HepG2 (cell line): ENCODE results near the gene ISLR2. TPM values are rescaled to one million over a fixed set of nuclear protein-coding genes. Genes with fewer than 3 reads are reported as not detected.

Source experiments
- ATAC-seq: fragments of 200-7000 bp; cut with Tn5 transposase; 3 replicates; pipeline ENCODE4 v1.9.1; 2020; ENCODE audit warnings: mild to moderate bottlenecking, moderate library complexity
- BruUV-seq: library from RNA; stranded (reverse); fragments of 400-500 nt; replicated peaks from 2 replicates; lab custom pipeline; 2021; lab: Mats Ljungman, UMichigan
- CTCF ChIA-PET: fragments of 300-600 bp; formaldehyde crosslinking; extraction: SDS; loops from one replicate; lab custom pipeline; 2021; ENCODE audit warnings: low total read pairs, inconsistent platforms, low intra/inter-chr PET ratio; lab: Yijun Ruan, JAX
- POLR2A ChIA-PET: fragments of 350-600 bp; sonication (Branson Sonifier 250); formaldehyde crosslinking; loops from one replicate; lab custom pipeline; 2020; ENCODE audit warnings: antibody characterized with exemption, inconsistent platforms; lab: Yijun Ruan, JAX
- DNase-seq: peaks from one replicate; pipeline ENCODE4 v3.0.0-alpha.2; 2015; ENCODE audit warnings: low spot score
- FAIRE-seq: peaks from 3 replicates; lab custom pipeline; 2011; peaks lifted over from hg19 to GRCh38; lab: Jason Lieb, UNC
- H2AFZ ChIP-seq: one replicate; pipeline ENCODE4 v1.6.1; 2011; ENCODE audit warnings: low read length, inconsistent platforms
- H3K27ac ChIP-seq: fragments of 300-600 bp; 3 replicates; pipeline ENCODE4 v1.8.0; 2011; ENCODE audit warnings: mixed run types, mild to moderate bottlenecking, mixed read lengths, low read length, inconsistent platforms; ENCODE audit not compliant: insufficient read depth; ENCODE audit errors: extremely low read length
- H3K27me3 ChIP-seq, 2 experiments: fragments of 200-600 bp in 1 of 2; 2 replicates in 1 of 2; 3 replicates in 1 of 2; pipeline versions ENCODE4 v1.6.0 to v1.8.0; 2011; ENCODE audit warnings: low read length in 2 of 2, mild to moderate bottlenecking in 2 of 2, moderate library complexity in 2 of 2, inconsistent platforms in 1 of 2; ENCODE audit not compliant: insufficient read depth in 2 of 2, control insufficient read depth in 1 of 2
- H3K36me3 ChIP-seq, 2 experiments: fragments of 200-600 bp in 1 of 2; replicated peaks in 1 of 2; 2 replicates in 1 of 2; 3 replicates in 1 of 2; pipeline versions ENCODE4 v1.5.1 to v1.8.0; 2011; ENCODE audit warnings: low read length in 2 of 2, inconsistent platforms in 1 of 2; ENCODE audit not compliant: insufficient read depth in 2 of 2, control insufficient read depth in 1 of 2
- H3K4me1 ChIP-seq: 2 replicates; pipeline ENCODE4 v1.5.1; 2012; ENCODE audit warnings: low read length, inconsistent platforms; ENCODE audit not compliant: insufficient read depth
- H3K4me2 ChIP-seq: 2 replicates; pipeline ENCODE4 v1.6.0; 2011; ENCODE audit warnings: low read depth, low read length, inconsistent platforms
- H3K4me3 ChIP-seq, 3 experiments: fragments of 200-600 bp in 1 of 3; sonication (generic), shearing (Covaris generic) in 1 of 3; replicated peaks in 1 of 3; 2 replicates each; pipeline ENCODE4 v1.5.1; 2011 to 2016; ENCODE audit warnings: low read length in 3 of 3, inconsistent platforms in 2 of 3, low read depth in 2 of 3, mild to moderate bottlenecking in 2 of 3, control low read depth in 1 of 3, mixed read lengths in 1 of 3; ENCODE audit not compliant: insufficient read depth in 1 of 3
- H3K79me2 ChIP-seq: one replicate; pipeline ENCODE4 v1.6.1; 2011; ENCODE audit warnings: low read length, inconsistent platforms; ENCODE audit not compliant: insufficient read depth
- H3K9ac ChIP-seq: 2 replicates; pipeline ENCODE4 v1.6.0; 2011; ENCODE audit warnings: mild to moderate bottlenecking, low read depth, low read length, inconsistent platforms; ENCODE audit not compliant: insufficient read depth
- H3K9me3 ChIP-seq: 2 replicates; pipeline ENCODE4 v1.5.1; 2012; ENCODE audit warnings: mild to moderate bottlenecking, low read length
- H4K20me1 ChIP-seq: 2 replicates; pipeline ENCODE4 v1.6.0; 2011; ENCODE audit warnings: inconsistent platforms, mild to moderate bottlenecking, low read length, moderate library complexity; ENCODE audit not compliant: insufficient read depth
- ATF7-NPFF ChIP-seq: sonication (generic); formaldehyde crosslinking; IDR thresholded peaks from 2 replicates; pipeline ENCODE4 v1.8.1; 2023; ENCODE audit warnings: mild to moderate bottlenecking, low read depth, missing genetic modification reagents, moderate library complexity
- CSRNP2 ChIP-seq: sonication (generic); formaldehyde crosslinking; conservative IDR thresholded peaks from 2 replicates; pipeline ENCODE4 v1.8.0; 2022; ENCODE audit warnings: low read depth, missing genetic modification reagents
- GABPA ChIP-seq, 2 experiments: IDR thresholded peaks; 2 replicates each; pipeline ENCODE4 v1.6.1; 2011 to 2016; ENCODE audit warnings: low read depth in 2 of 2, low read length in 1 of 2, missing biosample characterization in 1 of 2, missing genetic modification characterization in 1 of 2
- HDAC1 ChIP-seq: sonication (generic); formaldehyde crosslinking; IDR thresholded peaks from 2 replicates; pipeline ENCODE4 v1.5.1; 2020; ENCODE audit warnings: mild to moderate bottlenecking, missing genetic modification reagents
- PHF20 ChIP-seq: sonication (generic); formaldehyde crosslinking; IDR thresholded peaks from 2 replicates; pipeline ENCODE4 v1.5.0; 2020; ENCODE audit warnings: mild to moderate bottlenecking, missing genetic modification reagents
- ZBTB1 ChIP-seq: sonication (generic); formaldehyde crosslinking; IDR thresholded peaks from 2 replicates; pipeline ENCODE4 v1.4.0; 2020; ENCODE audit warnings: missing genetic modification reagents, borderline replicate concordance
- ZBTB37 ChIP-seq: sonication (generic); formaldehyde crosslinking; IDR thresholded peaks from 2 replicates; pipeline ENCODE4 v1.4.0; 2020; ENCODE audit warnings: mild to moderate bottlenecking, missing genetic modification reagents
- ZBTB42 ChIP-seq: sonication (generic); formaldehyde crosslinking; IDR thresholded peaks from 2 replicates; pipeline ENCODE4 v1.5.0; 2020; ENCODE audit warnings: mild to moderate bottlenecking, missing genetic modification reagents
- ZNF207 ChIP-seq: fragments of 450-650 bp; IDR thresholded peaks from 2 replicates; pipeline ENCODE4 v1.6.1; 2016; ENCODE audit warnings: antibody characterized with exemption, borderline replicate concordance
- ZNF253 ChIP-seq: sonication (generic); formaldehyde crosslinking; IDR thresholded peaks from 2 replicates; pipeline ENCODE4 v1.8.0; 2022; ENCODE audit warnings: mild to moderate bottlenecking, missing genetic modification reagents, borderline replicate concordance
- ZNF329 ChIP-seq: sonication (generic); formaldehyde crosslinking; IDR thresholded peaks from 2 replicates; pipeline ENCODE4 v1.9.0; 2021; ENCODE audit warnings: low read depth, mild to moderate bottlenecking, missing genetic modification reagents
- ZNF513 ChIP-seq: sonication (generic); formaldehyde crosslinking; conservative IDR thresholded peaks from 2 replicates; pipeline ENCODE4 v1.5.0; 2020; ENCODE audit warnings: missing genetic modification reagents
- ZNF543 ChIP-seq: sonication (generic); formaldehyde crosslinking; IDR thresholded peaks from 2 replicates; pipeline ENCODE4 v1.4.0; 2020; ENCODE audit warnings: mild to moderate bottlenecking, missing genetic modification reagents
- WGBS: methylation state at CpG from one replicate; pipeline ENCODE4 v1.1.6; 2017; ENCODE audit warnings: low lambda C conversion rate; 5-methylcytosine and 5-hydroxymethylcytosine counted together
- in situ Hi-C: cut with HindIII; loops from 2 replicates; pipeline ENCODE4 v1.10.0; 2017; ENCODE audit warnings: low pct_unique_long_range_greater_than_20kb; ENCODE audit not compliant: extremely low pct_ligation_motif_present
- intact Hi-C: fragments of 100-400 bp; cut with micrococcal nuclease; formaldehyde crosslinking; loops from one replicate; pipeline ENCODE4 v1.10.0; 2022; ENCODE audit not compliant: unreplicated experiment
- polyA plus RNA-seq, 8 experiments: library from polyadenylated mRNA; depleted of rRNA in 3 of 8; stranded (reverse) in 7 of 8; unstranded in 1 of 8; fragments of >200 nt; fragmentation: Illumina TruSeq in 4 of 8; extraction: Trizol in 4 of 8; gene quantifications; 2 replicates each; pipeline versions ENCODE4 v1.2.1 to v1.2.3, GENCODE V29; 2011 to 2016; ENCODE audit warnings: low read depth in 4 of 8, missing spikeins in 1 of 8, mixed read lengths in 1 of 8; ENCODE audit not compliant: insufficient read depth in 1 of 8
- total RNA-seq, 5 experiments: library from RNA; depleted of rRNA; stranded (reverse); fragments of >200 nt; fragmentation: Illumina TruSeq; extraction: Trizol; gene quantifications; 2 replicates each; pipeline ENCODE4 v1.2.3, GENCODE V29; 2016; ENCODE audit warnings: low read depth in 1 of 5
- TF ChIP-seq, protein P1 (sequence below): IDR thresholded peaks from 2 replicates; pipeline ENCODE4 v1.6.1; 2012; ENCODE audit warnings: low read length, improper control_type of control experiment

ISLR2 gene
- total and polyA plus RNA-seq, 2 of the 13 experiments (the other 11 are each of a cell fraction or from before 2014, with no cell fraction given): not detected

DNA sequence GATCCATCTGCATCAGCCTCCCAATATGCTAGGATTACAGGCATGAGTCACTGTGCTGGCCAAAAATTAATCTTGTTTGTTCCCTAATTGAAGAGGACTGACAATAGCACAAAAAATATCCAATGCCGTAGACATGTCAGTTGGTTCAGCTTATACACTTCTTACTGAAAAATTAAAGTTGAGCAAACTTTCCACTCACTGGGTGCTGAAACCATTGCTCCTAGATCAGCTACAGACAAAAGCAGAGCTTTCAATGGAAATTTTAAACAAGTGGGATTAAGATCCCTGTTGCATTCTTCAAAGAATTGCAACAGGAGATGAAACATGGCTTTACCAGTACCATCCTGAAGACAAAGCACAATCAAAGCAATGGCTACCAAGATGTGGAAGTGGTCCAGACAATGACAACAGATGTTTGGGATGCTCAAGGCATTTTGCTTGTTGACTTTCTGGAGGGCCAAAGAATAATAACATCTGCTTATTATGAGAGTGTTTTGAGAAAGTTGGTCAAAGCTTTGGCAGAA, 16.0 kb downstream of the ISLR2 start (continued):
- TF ChIP-seq ZBTB37 (CRISPR knock-in tag): no peak
- TF ChIP-seq HDAC1 (CRISPR knock-in tag): no peak
- no peak for TF ChIP-seq GABPA (IDR thresholded peaks at IDR 0.05; ENCODE audit: low read depth, low read length)
- no peak for TF ChIP-seq GABPA (CRISPR knock-in tag; IDR thresholded peaks at IDR 0.05; ENCODE audit: low read depth)
- no peak for TF ChIP-seq PHF20 (CRISPR knock-in tag)
- no peak for TF ChIP-seq ZNF253 (CRISPR knock-in tag)
- no peak for TF ChIP-seq ZBTB1
- no peak for TF ChIP-seq ZNF207
- TF ChIP-seq, all 625 proteins: peak for 0

DNA sequence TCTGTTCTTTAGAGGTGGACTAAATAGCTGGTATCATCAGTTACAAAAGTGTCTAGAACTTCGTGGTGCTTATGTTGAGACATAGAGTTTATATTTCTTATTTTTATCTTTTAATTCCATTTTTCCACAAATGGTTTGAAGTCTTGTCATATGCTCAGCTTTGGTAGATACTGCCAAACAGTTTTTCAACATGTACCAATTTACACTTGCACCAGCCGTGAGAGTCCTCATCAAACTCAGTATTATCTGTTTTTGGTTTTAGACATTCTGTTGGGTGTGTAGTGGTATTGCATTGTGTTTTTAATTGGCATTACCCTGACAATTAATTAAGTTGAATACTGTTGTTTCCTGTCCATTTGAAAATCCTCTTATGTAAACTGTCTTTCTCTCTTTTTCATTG, 16.7 kb downstream of the ISLR2 start:
- ChIA-PET CTCF (no interaction called here), POLR2A (no interaction called here)
- no peak for FAIRE-seq
- Histone ChIP-seq H2AFZ (no peak overlapping the region), H3K4me2 (no peak overlapping the region), H3K27ac (no peak overlapping the region), H4K20me1 (no peaks in the 10 kb centered on the region), H3K4me1 (no peaks in the 10 kb centered on the region), H3K27me3 (no peaks in the 10 kb centered on the region; a peak in 1 of 5 replicates), H3K9ac (no peak overlapping the region), H3K9me3 (no peaks in the 10 kb centered on the region), H3K36me3 (no peaks in the 10 kb centered on the region), H3K79me2 (no peaks in the 10 kb centered on the region), H3K4me3 (no peak overlapping the region)
- intact Hi-C loops (no loop called here), in situ Hi-C loops (no loop called here)
- no TSS peak for BruUV-seq
- no peak for DNase-seq
- WGBS: 33% methylated on average over 2 of the region's 2 CpGs
- ATAC-seq: no peak
- no peak for TF ChIP-seq ZNF543
- TF ChIP-seq ZBTB42 (CRISPR knock-in tag): no peak
- no peak for TF ChIP-seq CSRNP2 (CRISPR knock-in tag)
- no peak for TF ChIP-seq ATF7-NPFF (CRISPR knock-in tag)
- TF ChIP-seq ZNF329 (CRISPR knock-in tag): no peak
- TF ChIP-seq ZNF513 (CRISPR knock-in tag): no peak
- TF ChIP-seq, protein P1, sequence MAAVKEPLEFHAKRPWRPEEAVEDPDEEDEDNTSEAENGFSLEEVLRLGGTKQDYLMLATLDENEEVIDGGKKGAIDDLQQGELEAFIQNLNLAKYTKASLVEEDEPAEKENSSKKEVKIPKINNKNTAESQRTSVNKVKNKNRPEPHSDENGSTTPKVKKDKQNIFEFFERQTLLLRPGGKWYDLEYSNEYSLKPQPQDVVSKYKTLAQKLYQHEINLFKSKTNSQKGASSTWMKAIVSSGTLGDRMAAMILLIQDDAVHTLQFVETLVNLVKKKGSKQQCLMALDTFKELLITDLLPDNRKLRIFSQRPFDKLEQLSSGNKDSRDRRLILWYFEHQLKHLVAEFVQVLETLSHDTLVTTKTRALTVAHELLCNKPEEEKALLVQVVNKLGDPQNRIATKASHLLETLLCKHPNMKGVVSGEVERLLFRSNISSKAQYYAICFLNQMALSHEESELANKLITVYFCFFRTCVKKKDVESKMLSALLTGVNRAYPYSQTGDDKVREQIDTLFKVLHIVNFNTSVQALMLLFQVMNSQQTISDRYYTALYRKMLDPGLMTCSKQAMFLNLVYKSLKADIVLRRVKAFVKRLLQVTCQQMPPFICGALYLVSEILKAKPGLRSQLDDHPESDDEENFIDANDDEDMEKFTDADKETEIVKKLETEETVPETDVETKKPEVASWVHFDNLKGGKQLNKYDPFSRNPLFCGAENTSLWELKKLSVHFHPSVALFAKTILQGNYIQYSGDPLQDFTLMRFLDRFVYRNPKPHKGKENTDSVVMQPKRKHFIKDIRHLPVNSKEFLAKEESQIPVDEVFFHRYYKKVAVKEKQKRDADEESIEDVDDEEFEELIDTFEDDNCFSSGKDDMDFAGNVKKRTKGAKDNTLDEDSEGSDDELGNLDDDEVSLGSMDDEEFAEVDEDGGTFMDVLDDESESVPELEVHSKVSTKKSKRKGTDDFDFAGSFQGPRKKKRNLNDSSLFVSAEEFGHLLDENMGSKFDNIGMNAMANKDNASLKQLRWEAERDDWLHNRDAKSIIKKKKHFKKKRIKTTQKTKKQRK: no peak
